ENCODE data around the gene ZNF598.
"Not testable (repeated sequence)": the region's sequence is repeated elsewhere in the genome, so short reads cannot be mapped to it uniquely, and the experiment has no call there.

The ZNF598 gene

GRCh38 chr16:1962161-1963153 lies 47.2 kb downstream of the ZNF598 start:
- in situ Hi-C loops (cut with MboI; ENCODE audit: low sequenced_read_pairs): not testable (repeated sequence)

GRCh38 chr16:1961651-1962067 lies 48.0 kb downstream of the ZNF598 start:
- in situ Hi-C loops (cut with MboI; ENCODE audit: low sequenced_read_pairs): no loop called here

- in situ Hi-C loops (cut with MboI; ENCODE audit: low sequenced_read_pairs): no loop called here
Observed at GRCh38 chr16:1960665-1961630, 48.7 kb downstream of the ZNF598 start.

- in situ Hi-C loops (cut with MboI; ENCODE audit: low sequenced_read_pairs): no loop called here
Observed at GRCh38 chr16:1959269-1960039, 50.2 kb downstream of the ZNF598 start, which contains the start of gene NDUFB10. Gene NDUFB10 (plus strand): TSS chr16:1959538. CDS start chr16:1959625, 87 bp downstream.

GRCh38 chr16:1958715-1959268 lies 50.8 kb downstream of the ZNF598 start:
- in situ Hi-C loops (cut with MboI; ENCODE audit: low sequenced_read_pairs): no loop called here

GRCh38 chr16:1958143-1958491 lies 51.5 kb downstream of the ZNF598 start:
- in situ Hi-C loops (cut with MboI; ENCODE audit: low sequenced_read_pairs): not testable (repeated sequence)

GRCh38 chr16:1957434-1958142 lies 52.0 kb downstream of the ZNF598 start:
- in situ Hi-C loops (cut with MboI; ENCODE audit: low sequenced_read_pairs): not testable (repeated sequence)

- in situ Hi-C loops (cut with MboI; ENCODE audit: low sequenced_read_pairs): no loop called here
Observed at GRCh38 chr16:1953734-1954133, 55.9 kb downstream of the ZNF598 start.

- in situ Hi-C loops (cut with MboI; ENCODE audit: low sequenced_read_pairs): no loop called here
Observed at GRCh38 chr16:1950559-1950958, 59.1 kb downstream of the ZNF598 start.

- in situ Hi-C loops (cut with MboI; ENCODE audit: low sequenced_read_pairs): no loop called here
Observed at GRCh38 chr16:1950047-1950446, 59.6 kb downstream of the ZNF598 start.

- in situ Hi-C loops (cut with MboI; ENCODE audit: low sequenced_read_pairs): no loop called here
Observed at GRCh38 chr16:1949507-1949906, 60.1 kb downstream of the ZNF598 start.

Data from HL-60/S4 treated with retinoic acid at 250 ng/mL for 4 days and 3 days (cell line).